ENCODE measurements around the gene PHLDB1. TPM values are rescaled to one million over a fixed set of nuclear protein-coding genes. Genes with fewer than 3 reads are reported as not detected.

The PHLDB1 gene
- polyA plus RNA-seq, 1 experiment: 83.0 TPM

DNA sequence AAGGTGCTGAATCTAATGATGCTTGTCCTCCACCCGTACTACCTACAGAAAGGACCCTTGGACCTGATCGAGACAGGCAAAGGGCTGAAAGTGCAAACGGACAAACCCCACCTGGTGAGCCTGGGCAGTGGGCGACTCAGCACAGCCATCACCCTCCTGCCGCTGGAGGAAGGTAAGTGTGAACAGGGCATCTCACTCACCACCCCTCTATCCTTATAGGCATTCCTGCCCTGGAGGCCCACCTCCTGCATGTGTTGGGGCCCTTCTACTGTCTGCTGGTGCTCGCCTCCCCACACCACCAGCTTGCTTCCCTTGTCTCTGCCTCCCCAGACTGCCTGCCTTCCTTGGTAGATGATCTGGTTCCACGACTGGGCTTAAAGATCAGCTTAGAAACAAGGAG is 7.1 kb downstream of the PHLDB1 start:
- TF ChIP-seq, protein P1, sequence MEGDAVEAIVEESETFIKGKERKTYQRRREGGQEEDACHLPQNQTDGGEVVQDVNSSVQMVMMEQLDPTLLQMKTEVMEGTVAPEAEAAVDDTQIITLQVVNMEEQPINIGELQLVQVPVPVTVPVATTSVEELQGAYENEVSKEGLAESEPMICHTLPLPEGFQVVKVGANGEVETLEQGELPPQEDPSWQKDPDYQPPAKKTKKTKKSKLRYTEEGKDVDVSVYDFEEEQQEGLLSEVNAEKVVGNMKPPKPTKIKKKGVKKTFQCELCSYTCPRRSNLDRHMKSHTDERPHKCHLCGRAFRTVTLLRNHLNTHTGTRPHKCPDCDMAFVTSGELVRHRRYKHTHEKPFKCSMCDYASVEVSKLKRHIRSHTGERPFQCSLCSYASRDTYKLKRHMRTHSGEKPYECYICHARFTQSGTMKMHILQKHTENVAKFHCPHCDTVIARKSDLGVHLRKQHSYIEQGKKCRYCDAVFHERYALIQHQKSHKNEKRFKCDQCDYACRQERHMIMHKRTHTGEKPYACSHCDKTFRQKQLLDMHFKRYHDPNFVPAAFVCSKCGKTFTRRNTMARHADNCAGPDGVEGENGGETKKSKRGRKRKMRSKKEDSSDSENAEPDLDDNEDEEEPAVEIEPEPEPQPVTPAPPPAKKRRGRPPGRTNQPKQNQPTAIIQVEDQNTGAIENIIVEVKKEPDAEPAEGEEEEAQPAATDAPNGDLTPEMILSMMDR (IDR thresholded peaks at IDR 0.05; ENCODE audit: low read depth, low read length): no peak
- H3K4me3 ChIP-seq (ENCODE audit: low read depth, low read length): no peak overlapping the region
- H3K27ac ChIP-seq (ENCODE audit: low read depth, low read length): peak overlapping the region; percentile 2
- ChIA-PET CTCF (interaction anchor here (0.6 to 0.9 kb wide), 2 partner anchors 19 to 22 kb away, joined by 3 read pairs; no protein-coding TSS in a partner anchor), POLR2A (no interaction called here)
- no peak for DNase-seq (ENCODE audit: low read depth, low spot score)
- no peaks in the 10 kb centered on the region for H3K27me3 ChIP-seq (ENCODE audit: control insufficient read depth, insufficient read depth, low read length)
- H3K9me3 ChIP-seq (ENCODE audit: control insufficient read depth, insufficient read depth, low read length): no peaks in the 10 kb centered on the region

DNA sequence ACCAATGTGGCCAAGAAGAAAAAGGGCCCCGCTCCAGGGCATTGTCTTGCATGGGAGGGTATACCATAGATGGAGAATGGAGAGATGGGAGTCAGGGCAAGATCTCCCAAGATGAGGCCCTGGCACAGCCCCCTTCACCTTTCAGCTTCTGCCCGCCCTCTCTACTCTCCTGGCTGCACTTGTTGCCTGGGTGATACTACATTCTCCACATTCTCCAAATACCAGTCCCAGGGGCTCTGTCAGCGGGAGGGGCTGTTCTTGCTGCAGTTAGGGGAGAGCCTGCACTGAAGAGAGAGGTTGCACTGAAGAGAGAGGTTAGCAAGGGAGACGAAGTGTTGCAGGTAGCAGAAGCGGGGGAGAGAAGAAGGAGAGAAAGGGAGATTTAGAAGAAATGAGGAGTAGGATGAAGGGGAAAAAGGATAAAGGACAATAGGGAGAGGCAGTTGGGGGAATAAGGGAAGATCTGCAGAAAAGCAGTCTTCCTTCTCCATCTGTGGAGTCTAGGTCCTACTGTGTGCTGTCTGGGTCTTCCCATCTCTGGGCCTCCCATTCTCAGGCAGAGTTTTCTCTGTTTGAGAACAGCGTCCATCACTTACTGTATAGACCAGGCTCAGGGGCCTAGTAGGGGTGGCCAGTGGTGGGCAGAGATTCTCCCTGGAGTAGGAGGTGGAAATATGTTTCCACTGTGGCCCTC is 8.0 kb downstream of the PHLDB1 start:
- Histone ChIP-seq H3K27me3 (ENCODE audit: control insufficient read depth, insufficient read depth, low read length) (no peaks in the 10 kb centered on the region), H3K27ac (ENCODE audit: low read depth, low read length) (peak overlapping the region; percentile 22), H3K4me3 (ENCODE audit: low read depth, low read length) (no peak overlapping the region), H3K9me3 (ENCODE audit: control insufficient read depth, insufficient read depth, low read length) (no peaks in the 10 kb centered on the region)
- ChIA-PET CTCF (no interaction called here), POLR2A (no interaction called here)
- TF ChIP-seq, protein P1 (IDR thresholded peaks at IDR 0.05; ENCODE audit: low read depth, low read length): no peak
- no peak for DNase-seq (ENCODE audit: low read depth, low spot score)

DNA sequence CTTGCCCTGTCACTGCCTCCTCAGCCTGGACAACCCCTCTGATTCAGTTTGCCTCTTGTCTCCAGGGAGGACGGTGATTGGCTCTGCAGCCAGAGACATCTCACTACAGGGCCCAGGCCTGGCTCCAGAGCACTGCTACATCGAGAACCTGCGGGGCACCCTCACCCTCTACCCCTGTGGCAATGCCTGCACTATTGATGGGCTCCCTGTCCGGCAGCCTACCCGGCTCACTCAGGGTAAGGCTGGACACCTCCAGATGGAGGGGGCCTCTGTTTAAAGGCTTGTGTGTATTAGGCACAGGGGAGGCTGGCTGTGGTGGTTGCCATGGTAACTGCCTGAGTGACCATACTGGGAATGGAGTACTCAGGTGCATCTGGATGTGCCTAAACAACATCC is 8.6 kb downstream of the PHLDB1 start:
- no peaks in the 10 kb centered on the region for H3K27me3 ChIP-seq (ENCODE audit: control insufficient read depth, insufficient read depth, low read length)
- no peak for DNase-seq (ENCODE audit: low read depth, low spot score)
- ChIA-PET POLR2A (no interaction called here), CTCF (no interaction called here)
- TF ChIP-seq, protein P1 (IDR thresholded peaks at IDR 0.05; ENCODE audit: low read depth, low read length): no peak
- no peaks in the 10 kb centered on the region for H3K9me3 ChIP-seq (ENCODE audit: control insufficient read depth, insufficient read depth, low read length)
- H3K4me3 ChIP-seq (ENCODE audit: low read depth, low read length): no peak overlapping the region
- H3K27ac ChIP-seq (ENCODE audit: low read depth, low read length): peak overlapping the region; percentile 22

DNA sequence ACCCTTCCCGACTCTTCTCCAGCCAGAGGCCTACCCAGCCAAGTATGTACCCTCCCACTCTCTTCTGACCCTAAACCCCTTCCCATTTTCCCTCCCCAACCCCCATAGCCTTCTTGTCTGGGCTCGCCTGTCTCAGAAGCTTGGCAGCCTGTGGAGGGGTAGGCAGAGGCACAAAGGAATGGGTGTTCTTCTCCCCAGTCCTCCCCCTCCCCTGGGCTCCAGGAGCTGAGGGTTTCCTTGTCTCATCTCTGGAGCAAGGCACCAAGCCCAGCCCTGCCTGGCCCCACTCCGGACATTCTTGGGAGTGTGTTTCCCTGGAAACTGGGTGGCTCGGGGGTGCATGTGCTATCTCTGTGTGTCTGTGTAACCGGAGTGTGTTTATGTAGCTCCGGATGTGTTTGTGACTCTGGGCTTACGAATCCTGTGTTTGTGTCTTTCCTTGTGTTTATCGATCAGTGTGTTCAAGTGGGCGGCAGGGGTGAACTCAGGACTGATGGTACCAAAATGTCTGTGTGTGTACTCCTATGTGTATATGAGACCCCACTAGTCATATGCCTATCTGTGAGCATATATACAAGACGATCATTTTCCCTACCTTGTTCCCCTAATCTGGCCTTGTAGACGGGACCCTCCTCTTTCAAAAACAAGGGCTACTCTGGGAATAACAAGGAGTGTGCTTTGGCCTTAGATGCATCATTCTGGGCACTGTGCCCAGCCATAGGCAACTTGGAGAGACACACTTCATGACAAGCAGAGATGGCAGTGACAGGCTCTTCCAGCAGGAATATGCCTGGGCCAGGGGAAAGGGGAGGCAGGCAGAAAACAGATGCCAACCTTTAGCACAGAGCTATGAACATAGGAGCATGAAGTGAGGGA is 10.9 kb downstream of the PHLDB1 start:
- CTCF ChIA-PET: interaction anchor here (0.6 to 1.9 kb wide), 4 partner anchors 8 to 420 kb away, joined by 3 to 11 read pairs (median 4); partner anchors contain the start of gene PHLDB1
- DNase-seq (ENCODE audit: low read depth, low spot score): peak; percentile 76
- Histone ChIP-seq H3K27ac (ENCODE audit: low read depth, low read length) (peak overlapping the region; percentile 99), H3K4me3 (ENCODE audit: low read depth, low read length) (peak overlapping the region; percentile 29), H3K9me3 (ENCODE audit: control insufficient read depth, insufficient read depth, low read length) (no peaks in the 10 kb centered on the region), H3K27me3 (ENCODE audit: control insufficient read depth, insufficient read depth, low read length) (no peaks in the 10 kb centered on the region)
- POLR2A ChIA-PET: interaction anchor here (1.1 to 7.8 kb wide), 4 partner anchors 11 to 292 kb away, joined by 3 to 140 read pairs (median 29); partner anchors contain the start of genes ARCN1 and PHLDB1
- TF ChIP-seq, protein P1 (IDR thresholded peaks at IDR 0.05; ENCODE audit: low read depth, low read length): no peak

Measured in AG04450 (cell line).